ENCODE measurements around the gene TRPT1.

TRPT1 gene

DNA sequence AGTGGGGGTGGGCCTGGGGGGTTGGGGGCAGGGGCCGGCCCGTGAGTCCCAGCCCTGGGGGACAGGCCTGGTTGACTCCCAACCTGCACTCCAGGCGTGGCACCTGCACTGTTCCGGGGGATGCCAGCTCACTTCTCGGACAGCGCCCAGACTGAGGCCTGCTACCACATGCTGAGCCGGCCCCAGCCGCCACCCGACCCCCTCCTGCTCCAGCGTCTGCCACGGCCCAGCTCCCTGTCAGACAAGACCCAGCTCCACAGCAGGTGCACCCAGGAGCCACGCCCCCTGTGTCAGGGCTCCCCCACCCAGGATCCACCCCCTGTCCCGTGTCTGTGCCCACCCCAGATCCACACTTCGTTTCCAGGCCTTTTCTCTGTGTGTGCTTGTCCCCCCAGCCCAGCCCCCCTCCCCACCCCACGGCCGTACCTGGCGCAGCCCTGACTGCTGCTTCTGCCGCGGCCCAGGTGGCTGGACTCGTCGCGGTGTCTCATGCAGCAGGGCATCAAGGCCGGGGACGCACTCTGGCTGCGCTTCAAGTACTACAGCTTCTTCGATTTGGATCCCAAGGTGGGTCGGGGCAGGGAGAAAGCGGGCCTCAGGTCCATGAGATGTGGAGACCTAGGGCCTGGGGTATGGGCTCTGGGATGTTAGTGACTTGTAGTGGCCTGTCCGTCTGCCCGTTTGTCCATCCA lies 14.7 kb downstream of the TRPT1 start:
- peaks cover 14% of the 10 kb centered on the region for H3K4me1 ChIP-seq (ENCODE audit: control insufficient read depth, insufficient read depth, low read length, unreplicated experiment)
- H2AFZ ChIP-seq (ENCODE audit: low read length, unreplicated experiment): no peak overlapping the region
- H3K27ac ChIP-seq (ENCODE audit: low read depth, low read length): no peak overlapping the region
- no peaks in the 10 kb centered on the region for H3K36me3 ChIP-seq (ENCODE audit: insufficient read depth, low read length)
- no peaks in the 10 kb centered on the region for H3K27me3 ChIP-seq (ENCODE audit: insufficient read depth, low read length)
- H3K4me3 ChIP-seq (ENCODE audit: low read depth, low read length): no peak overlapping the region
- no peaks in the 10 kb centered on the region for H3K79me2 ChIP-seq (ENCODE audit: control insufficient read depth, insufficient read depth, low read length, unreplicated experiment)

- H3K27me3 ChIP-seq (ENCODE audit: insufficient read depth, low read length): no peaks in the 10 kb centered on the region
- H3K36me3 ChIP-seq (ENCODE audit: insufficient read depth, low read length): no peaks in the 10 kb centered on the region
- H3K27ac ChIP-seq (ENCODE audit: low read depth, low read length): no peak overlapping the region
- H3K4me1 ChIP-seq (ENCODE audit: control insufficient read depth, insufficient read depth, low read length, unreplicated experiment): peaks cover 14% of the 10 kb centered on the region
- no peak overlapping the region for H3K4me3 ChIP-seq (ENCODE audit: low read depth, low read length)
- no peaks in the 10 kb centered on the region for H3K79me2 ChIP-seq (ENCODE audit: control insufficient read depth, insufficient read depth, low read length, unreplicated experiment)
- H2AFZ ChIP-seq (ENCODE audit: low read length, unreplicated experiment): no peak overlapping the region
Measured at GRCh38 chr11:64210301-64211020, 15.5 kb downstream of the TRPT1 start.

- Histone ChIP-seq H3K4me1 (ENCODE audit: control insufficient read depth, insufficient read depth, low read length, unreplicated experiment) (peaks cover 14% of the 10 kb centered on the region), H3K79me2 (ENCODE audit: control insufficient read depth, insufficient read depth, low read length, unreplicated experiment) (no peaks in the 10 kb centered on the region), H3K4me3 (ENCODE audit: low read depth, low read length) (no peak overlapping the region), H2AFZ (ENCODE audit: low read length, unreplicated experiment) (no peak overlapping the region), H3K36me3 (ENCODE audit: insufficient read depth, low read length) (no peaks in the 10 kb centered on the region), H3K27me3 (ENCODE audit: insufficient read depth, low read length) (no peaks in the 10 kb centered on the region), H3K27ac (ENCODE audit: low read depth, low read length) (no peak overlapping the region)
Measured at GRCh38 chr11:64209563-64209843, 16.5 kb downstream of the TRPT1 start.

DNA sequence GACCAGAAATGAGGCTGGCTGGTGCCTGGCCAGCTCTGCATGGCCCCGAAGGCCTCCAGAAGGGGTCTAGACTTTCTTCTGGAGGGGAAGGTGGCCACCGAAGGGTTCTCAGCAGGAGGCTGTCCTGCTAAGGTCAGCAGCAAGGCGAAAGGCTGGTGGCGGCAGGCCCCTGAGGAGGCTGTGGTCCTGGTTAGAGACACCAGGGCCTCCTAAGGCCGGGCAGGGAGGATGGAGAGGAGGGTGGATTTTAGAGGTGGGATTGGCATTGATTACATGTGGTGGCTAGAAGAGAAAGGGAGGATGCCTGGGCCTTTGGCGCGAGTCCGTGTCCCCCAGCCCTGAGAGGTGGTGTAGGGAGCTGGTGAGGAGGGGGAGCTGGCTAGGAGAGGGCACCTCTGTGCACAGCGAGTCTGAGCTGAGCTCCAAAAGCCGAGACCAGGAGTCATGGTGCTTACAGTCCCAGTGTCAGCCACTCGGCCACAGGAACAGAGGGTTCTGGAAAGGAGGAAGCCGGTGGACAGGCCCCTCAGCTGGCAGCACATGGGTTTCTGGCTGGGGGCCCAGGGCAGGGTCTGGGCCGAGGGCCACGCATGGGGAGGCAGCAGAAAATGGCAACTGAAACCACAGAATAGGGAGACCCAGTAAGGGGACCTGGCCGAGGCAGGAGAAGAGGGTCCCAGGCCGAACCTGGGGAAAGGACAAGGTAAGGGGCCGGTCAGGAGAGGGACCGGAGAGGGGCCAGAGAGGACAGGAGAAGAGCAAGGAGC lies 17.0 kb downstream of the TRPT1 start:
- Histone ChIP-seq H3K79me2 (ENCODE audit: control insufficient read depth, insufficient read depth, low read length, unreplicated experiment) (no peaks in the 10 kb centered on the region), H3K36me3 (ENCODE audit: insufficient read depth, low read length) (no peaks in the 10 kb centered on the region), H2AFZ (ENCODE audit: low read length, unreplicated experiment) (no peak overlapping the region), H3K4me3 (ENCODE audit: low read depth, low read length) (no peak overlapping the region), H3K27me3 (ENCODE audit: insufficient read depth, low read length) (no peaks in the 10 kb centered on the region), H3K4me1 (ENCODE audit: control insufficient read depth, insufficient read depth, low read length, unreplicated experiment) (peaks cover 19% of the 10 kb centered on the region), H3K27ac (ENCODE audit: low read depth, low read length) (no peak overlapping the region)

DNA sequence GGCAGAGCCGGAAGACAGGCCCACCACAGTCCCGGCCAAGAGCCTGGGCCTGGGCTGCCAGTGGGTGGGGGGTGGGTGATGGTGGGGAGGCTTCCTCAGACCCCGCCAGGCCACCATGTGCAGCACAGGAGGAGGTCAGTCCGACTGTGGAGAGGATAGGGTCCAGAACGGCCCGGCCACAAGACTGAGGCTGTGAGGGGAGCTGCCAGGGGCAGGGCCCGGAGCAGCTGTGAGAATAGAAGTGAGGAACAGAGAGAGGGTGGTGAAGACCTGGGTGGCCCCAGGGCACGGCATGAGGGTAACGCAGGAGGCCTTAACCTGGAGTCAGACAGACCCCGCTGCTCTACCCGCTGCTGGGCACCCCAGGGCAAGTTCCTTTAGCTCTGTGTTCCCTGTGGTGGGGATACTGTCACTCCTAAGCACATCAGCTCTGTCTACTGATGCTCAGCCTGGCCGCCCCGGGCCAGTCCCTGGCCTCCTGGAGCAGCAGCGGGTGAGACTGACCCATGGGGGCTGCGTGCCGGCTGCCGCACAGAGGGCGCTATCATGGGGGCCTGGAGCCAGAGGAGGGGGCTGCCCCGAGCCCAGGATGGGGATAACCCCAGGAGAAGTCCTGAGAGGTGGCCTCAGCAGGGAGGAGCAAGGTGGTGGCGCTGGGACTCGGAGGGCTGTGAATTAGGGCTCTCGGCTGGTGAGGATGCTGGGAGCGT lies 17.7 kb downstream of the TRPT1 start:
- no peak overlapping the region for H2AFZ ChIP-seq (ENCODE audit: low read length, unreplicated experiment)
- peaks cover 19% of the 10 kb centered on the region for H3K4me1 ChIP-seq (ENCODE audit: control insufficient read depth, insufficient read depth, low read length, unreplicated experiment)
- H3K27me3 ChIP-seq (ENCODE audit: insufficient read depth, low read length): no peaks in the 10 kb centered on the region
- H3K79me2 ChIP-seq (ENCODE audit: control insufficient read depth, insufficient read depth, low read length, unreplicated experiment): no peaks in the 10 kb centered on the region
- 0 out of 2 replicates have a peak overlapping the region, but pooled peaks have one; percentile 24 for H3K4me3 ChIP-seq (ENCODE audit: low read depth, low read length)
- peak overlapping the region; percentile 56 for H3K27ac ChIP-seq (ENCODE audit: low read depth, low read length)
- H3K36me3 ChIP-seq (ENCODE audit: insufficient read depth, low read length): no peaks in the 10 kb centered on the region

- peaks cover 19% of the 10 kb centered on the region for H3K4me1 ChIP-seq (ENCODE audit: control insufficient read depth, insufficient read depth, low read length, unreplicated experiment)
- no peaks in the 10 kb centered on the region for H3K27me3 ChIP-seq (ENCODE audit: insufficient read depth, low read length)
- peak overlapping the region; percentile 28 for H2AFZ ChIP-seq (ENCODE audit: low read length, unreplicated experiment)
- H3K27ac ChIP-seq (ENCODE audit: low read depth, low read length): peak overlapping the region; percentile 56
- H3K4me3 ChIP-seq (ENCODE audit: low read depth, low read length): 0 out of 2 replicates have a peak overlapping the region, but pooled peaks have one; percentile 24
- no peaks in the 10 kb centered on the region for H3K79me2 ChIP-seq (ENCODE audit: control insufficient read depth, insufficient read depth, low read length, unreplicated experiment)
- peaks cover 5% of the 10 kb centered on the region; the same call in 1 of the 2 replicates for H3K36me3 ChIP-seq (ENCODE audit: insufficient read depth, low read length)
Measured at GRCh38 chr11:64207256-64208085, 18.5 kb downstream of the TRPT1 start.

DNA sequence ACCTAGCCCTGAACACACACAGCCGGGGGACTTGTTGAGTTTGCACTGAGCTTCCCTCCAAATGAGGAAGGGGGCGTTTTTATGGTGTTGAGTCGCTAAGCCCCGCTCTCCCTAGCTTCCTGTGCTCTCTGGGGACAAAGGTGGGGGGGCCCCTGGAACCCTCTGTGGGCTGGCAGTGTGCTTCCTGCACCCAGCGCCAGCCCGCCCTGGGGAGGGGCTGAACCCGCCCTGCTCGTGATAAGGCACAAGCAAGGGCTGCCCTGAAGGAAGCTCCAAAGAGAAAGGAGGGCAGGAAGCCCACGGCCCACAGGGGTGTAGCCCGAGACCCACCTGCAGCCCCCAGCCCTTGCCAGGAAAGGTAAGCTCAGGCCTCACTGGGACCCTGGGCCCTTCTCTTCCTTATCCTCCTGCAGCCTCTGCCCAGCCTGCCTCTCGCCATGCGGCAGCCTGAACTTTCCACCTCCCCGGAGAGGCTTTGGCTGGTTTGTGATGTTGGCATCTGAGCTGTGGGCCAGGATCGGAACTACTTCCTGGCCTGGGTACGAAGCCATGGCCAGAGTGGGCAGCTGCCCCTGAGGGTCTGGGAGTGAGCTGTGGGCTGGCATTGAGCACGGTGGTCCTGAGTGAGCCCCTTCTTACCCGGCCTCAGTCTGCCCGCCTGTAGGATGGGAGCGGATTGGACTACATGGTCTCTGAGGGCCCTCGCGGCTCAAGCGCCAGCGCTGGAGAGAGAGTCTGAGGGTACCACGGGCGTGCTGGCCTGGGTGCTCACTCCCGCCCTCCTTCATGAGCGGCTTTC lies 19.3 kb downstream of the TRPT1 start, which contains the start of gene FERMT3:
Gene FERMT3 (plus strand): TSS at position 265 of the 799 bp plus-strand sequence. CDS start 644 bp downstream, outside the sequence.
- Histone ChIP-seq H3K4me1 (ENCODE audit: control insufficient read depth, insufficient read depth, low read length, unreplicated experiment) (peaks cover 19% of the 10 kb centered on the region), H3K27me3 (ENCODE audit: insufficient read depth, low read length) (no peaks in the 10 kb centered on the region), H3K36me3 (ENCODE audit: insufficient read depth, low read length) (peaks cover 10% of the 10 kb centered on the region; the same call in 1 of the 2 replicates), H3K27ac (ENCODE audit: low read depth, low read length) (peak within 1 kb of the TSS; percentile 56), H2AFZ (ENCODE audit: low read length, unreplicated experiment) (peak within 1 kb of the TSS; percentile 28), H3K79me2 (ENCODE audit: control insufficient read depth, insufficient read depth, low read length, unreplicated experiment) (no peaks in the 10 kb centered on the region), H3K4me3 (ENCODE audit: low read depth, low read length) (0 out of 2 replicates have a peak within 1 kb of the TSS, but pooled peaks have one; percentile 24)

DNA sequence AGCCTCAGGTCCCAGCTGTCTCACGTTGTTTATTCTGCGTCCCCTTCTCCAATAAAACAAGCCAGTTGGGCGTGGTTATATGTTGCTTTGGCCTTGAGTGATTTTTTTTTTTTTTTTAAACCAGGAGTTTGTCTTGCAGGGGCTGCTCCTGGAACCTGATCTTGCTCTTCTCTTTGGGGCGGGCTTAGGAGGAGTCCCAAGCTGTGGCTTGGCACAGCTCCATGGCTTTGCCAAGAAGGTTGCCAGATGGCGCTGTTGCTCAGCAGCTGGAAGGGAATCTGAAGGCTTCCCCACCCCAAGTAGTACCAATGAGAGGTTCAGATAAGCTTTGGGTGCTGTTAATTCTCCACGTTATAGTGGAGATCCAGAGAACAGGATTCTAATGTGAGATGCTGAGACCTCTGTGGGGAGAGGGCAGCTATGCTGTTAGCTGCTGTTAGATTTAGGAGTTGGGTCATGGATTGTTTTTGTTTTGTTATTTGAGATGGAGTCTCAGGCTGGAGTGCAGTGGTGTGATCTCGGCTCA lies 21.5 kb downstream of the TRPT1 start:
- H3K27me3 ChIP-seq (ENCODE audit: insufficient read depth, low read length): no peaks in the 10 kb centered on the region
- no peaks in the 10 kb centered on the region for H3K79me2 ChIP-seq (ENCODE audit: control insufficient read depth, insufficient read depth, low read length, unreplicated experiment)
- no peak overlapping the region for H3K4me3 ChIP-seq (ENCODE audit: low read depth, low read length)
- peaks cover 17% of the 10 kb centered on the region; the same call in 1 of the 2 replicates for H3K36me3 ChIP-seq (ENCODE audit: insufficient read depth, low read length)
- peaks cover 19% of the 10 kb centered on the region for H3K4me1 ChIP-seq (ENCODE audit: control insufficient read depth, insufficient read depth, low read length, unreplicated experiment)
- H2AFZ ChIP-seq (ENCODE audit: low read length, unreplicated experiment): no peak overlapping the region
- H3K27ac ChIP-seq (ENCODE audit: low read depth, low read length): no peak overlapping the region

DNA sequence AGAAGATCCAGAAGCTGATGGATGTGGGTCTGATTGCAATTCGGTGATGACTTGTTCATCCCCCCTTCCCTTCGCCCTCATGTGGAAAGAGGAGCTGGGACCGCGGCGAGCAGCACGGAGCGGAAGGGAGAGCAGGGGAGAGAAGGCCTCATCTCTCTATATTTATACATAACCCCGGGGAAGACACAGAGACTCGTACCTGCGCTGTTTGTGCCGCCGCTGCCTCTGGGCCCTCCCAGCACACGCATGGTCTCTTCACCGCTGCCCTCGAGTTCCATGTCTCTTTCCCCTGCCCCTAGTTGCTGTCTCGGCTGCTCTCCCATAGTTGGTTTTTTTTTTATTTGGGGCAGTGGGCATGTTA lies 21.9 kb downstream of the TRPT1 start:
- H2AFZ ChIP-seq (ENCODE audit: low read length, unreplicated experiment): no peak overlapping the region
- no peaks in the 10 kb centered on the region for H3K79me2 ChIP-seq (ENCODE audit: control insufficient read depth, insufficient read depth, low read length, unreplicated experiment)
- H3K4me3 ChIP-seq (ENCODE audit: low read depth, low read length): no peak overlapping the region
- no peaks in the 10 kb centered on the region for H3K27me3 ChIP-seq (ENCODE audit: insufficient read depth, low read length)
- peaks cover 17% of the 10 kb centered on the region; the same call in 1 of the 2 replicates for H3K36me3 ChIP-seq (ENCODE audit: insufficient read depth, low read length)
- H3K27ac ChIP-seq (ENCODE audit: low read depth, low read length): no peak overlapping the region
- peaks cover 19% of the 10 kb centered on the region for H3K4me1 ChIP-seq (ENCODE audit: control insufficient read depth, insufficient read depth, low read length, unreplicated experiment)
